Heart left ventricle (tissue), 13 donors: ENCODE results near the gene OPN3.

Experiments
- CTCF ChIP-seq, 12 donors: fragments of 200-600 bp; sonication (generic) in 4 of 12; IDR thresholded peaks; one replicate each; pipeline versions ENCODE4 v1.5.0 to v1.8.0; 2018 to 2022; ENCODE audit warnings: antibody characterized with exemption in 12 of 12, mild to moderate bottlenecking in 5 of 12
- POLR2A ChIP-seq, 2 donors: fragments of 450-650 bp; IDR thresholded peaks; one replicate each; pipeline ENCODE4 v1.6.1; 2017; ENCODE audit warnings: antibody characterized with exemption in 2 of 2, mild to moderate bottlenecking in 2 of 2, moderate library complexity in 2 of 2
- donor health status: ischemic (EF 13 %, LVEDD 7.1; RV severe dilation, severe dysfunction).
- donor health status: DM: no; HTN: yes; CAD: no.
- donor health status: DM: no; HTN: no; CAD: no.
- donor health status: ischemic (EF 25% LVEDD 6.9; RV normal size, moderate dysfunction).
- donor health status: ischemic (EF 25% LVEDD 5.7; RV mildly dilated, moderate dysfunction).
- donor health status: ischemic (EF 35%, LVEDD 5.7; RV mildly dilated, moderate dysfunction).
- donor health status: nonischemic (EF 11% LVEDD 7.7; RV severe dilation, severe dysfunction).
- donor health status: DM: yes; HTN: yes; CAD: no.
- donor health status: PGD.
- donor health status: ischemic (EF 29% LVEDD 5.4; RV normal size, mild dysfunction).
- donor health status: nonischemic (EF 23%, LVEDD 6.1; RV moderate dilation, normal function).

- no peak for TF ChIP-seq CTCF (IDR thresholded peaks at IDR 0.05)
- TF ChIP-seq POLR2A (IDR thresholded peaks at IDR 0.05), result no peak
Observed at GRCh38 chr1:241660424-241660972, 20.3 kb upstream of the OPN3 start.
